Epithelial cell of esophagus (primary cell): ENCODE measurements around the gene PARP9.

ENCODE experiments used
- DNase-seq: peaks from one replicate; pipeline ENCODE4 v3.0.0; 2010; ENCODE audit warnings: low read depth
- H3K4me3 ChIP-seq: 2 replicates; pipeline ENCODE4 v1.5.1; 2011; ENCODE audit warnings: mild to moderate bottlenecking, low read length, control low read depth
- TF ChIP-seq, protein P1 (sequence below): IDR thresholded peaks from 2 replicates; pipeline ENCODE4 v1.5.1; 2011; ENCODE audit warnings: low read depth, mild to moderate bottlenecking, low read length, control low read depth, inconsistent platforms; ENCODE audit not compliant: insufficient read depth; ENCODE audit errors: missing control alignments

The PARP9 gene

DNA sequence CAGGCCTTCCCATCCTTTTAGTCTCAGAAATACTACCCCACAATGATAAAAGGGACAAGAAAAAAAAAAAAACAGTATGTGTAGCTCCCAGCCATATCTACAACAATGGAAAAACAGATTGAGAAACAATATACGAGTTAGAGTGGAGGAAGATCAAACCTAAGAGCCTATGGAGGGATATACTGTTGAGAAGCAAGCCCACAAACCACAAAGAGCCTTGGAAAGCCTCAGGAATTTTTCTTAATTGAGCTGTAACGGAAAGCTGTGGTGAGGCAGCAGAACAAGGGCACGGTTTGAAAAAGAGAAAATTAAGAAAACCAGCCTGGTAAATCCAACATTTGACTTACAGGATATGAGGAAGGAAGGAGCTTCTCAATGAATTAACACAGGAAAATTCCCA is 70.8 kb downstream of the PARP9 start:
- no peak for DNase-seq
- TF ChIP-seq, protein P1, sequence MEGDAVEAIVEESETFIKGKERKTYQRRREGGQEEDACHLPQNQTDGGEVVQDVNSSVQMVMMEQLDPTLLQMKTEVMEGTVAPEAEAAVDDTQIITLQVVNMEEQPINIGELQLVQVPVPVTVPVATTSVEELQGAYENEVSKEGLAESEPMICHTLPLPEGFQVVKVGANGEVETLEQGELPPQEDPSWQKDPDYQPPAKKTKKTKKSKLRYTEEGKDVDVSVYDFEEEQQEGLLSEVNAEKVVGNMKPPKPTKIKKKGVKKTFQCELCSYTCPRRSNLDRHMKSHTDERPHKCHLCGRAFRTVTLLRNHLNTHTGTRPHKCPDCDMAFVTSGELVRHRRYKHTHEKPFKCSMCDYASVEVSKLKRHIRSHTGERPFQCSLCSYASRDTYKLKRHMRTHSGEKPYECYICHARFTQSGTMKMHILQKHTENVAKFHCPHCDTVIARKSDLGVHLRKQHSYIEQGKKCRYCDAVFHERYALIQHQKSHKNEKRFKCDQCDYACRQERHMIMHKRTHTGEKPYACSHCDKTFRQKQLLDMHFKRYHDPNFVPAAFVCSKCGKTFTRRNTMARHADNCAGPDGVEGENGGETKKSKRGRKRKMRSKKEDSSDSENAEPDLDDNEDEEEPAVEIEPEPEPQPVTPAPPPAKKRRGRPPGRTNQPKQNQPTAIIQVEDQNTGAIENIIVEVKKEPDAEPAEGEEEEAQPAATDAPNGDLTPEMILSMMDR: no peak
- no peak overlapping the region for H3K4me3 ChIP-seq

DNA sequence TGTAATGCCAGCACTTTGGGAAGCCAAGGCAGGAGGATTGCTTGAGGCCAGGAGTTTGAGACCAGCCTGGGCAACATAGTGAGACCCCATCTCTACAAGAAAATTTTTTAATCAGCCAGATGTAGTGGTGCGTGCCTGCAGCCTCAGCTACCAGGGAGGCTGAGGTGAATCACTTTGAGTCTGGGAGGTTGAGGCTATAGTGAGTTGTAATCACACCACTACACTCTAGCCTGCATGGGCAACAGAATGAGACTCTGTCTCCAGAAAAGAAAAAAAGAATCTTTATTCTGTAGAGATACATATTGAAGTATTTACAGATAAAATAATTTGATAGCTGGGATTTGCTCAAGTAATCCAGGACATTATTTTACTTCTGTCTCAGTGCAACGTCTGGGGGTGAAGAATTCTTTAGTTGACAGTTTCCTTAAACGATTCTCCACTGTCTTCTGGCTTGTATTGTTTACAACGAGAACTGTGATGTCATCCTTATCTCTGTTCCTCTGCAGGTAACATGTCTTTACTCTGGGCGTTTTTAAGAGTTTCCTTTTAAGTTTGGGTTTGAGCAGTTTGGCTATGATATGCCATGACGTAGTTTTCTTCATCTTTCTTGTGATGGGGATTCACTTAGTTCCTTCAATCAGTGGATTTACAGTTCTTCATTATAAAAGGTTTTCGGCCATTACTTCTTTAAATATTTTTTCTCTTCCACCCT is 75.7 kb downstream of the PARP9 start:
- H3K4me3 ChIP-seq: no peak overlapping the region
- TF ChIP-seq, protein P1: no peak
- DNase-seq: no peak

DNA sequence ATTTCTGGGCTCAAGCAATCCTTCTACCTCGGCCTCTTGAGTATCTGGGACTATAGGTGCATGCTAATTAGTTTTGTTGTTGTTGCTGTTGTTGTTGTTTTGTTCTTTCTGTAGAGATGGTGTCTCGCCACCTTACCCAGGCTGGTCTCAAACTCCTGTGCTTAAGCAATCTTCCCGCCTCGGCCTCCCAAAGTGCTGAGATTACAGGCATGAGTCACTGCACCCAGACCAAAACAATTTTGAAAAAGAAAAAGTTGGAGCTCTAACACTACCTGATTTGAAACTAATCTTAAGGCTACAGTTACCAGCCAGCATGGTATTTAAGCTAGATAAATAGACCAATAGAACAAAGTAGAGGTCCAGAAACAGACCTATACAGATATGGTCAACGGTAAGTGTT is 79.1 kb downstream of the PARP9 start:
- H3K4me3 ChIP-seq: no peak overlapping the region
- TF ChIP-seq, protein P1: no peak
- DNase-seq: peak; percentile 74

DNA sequence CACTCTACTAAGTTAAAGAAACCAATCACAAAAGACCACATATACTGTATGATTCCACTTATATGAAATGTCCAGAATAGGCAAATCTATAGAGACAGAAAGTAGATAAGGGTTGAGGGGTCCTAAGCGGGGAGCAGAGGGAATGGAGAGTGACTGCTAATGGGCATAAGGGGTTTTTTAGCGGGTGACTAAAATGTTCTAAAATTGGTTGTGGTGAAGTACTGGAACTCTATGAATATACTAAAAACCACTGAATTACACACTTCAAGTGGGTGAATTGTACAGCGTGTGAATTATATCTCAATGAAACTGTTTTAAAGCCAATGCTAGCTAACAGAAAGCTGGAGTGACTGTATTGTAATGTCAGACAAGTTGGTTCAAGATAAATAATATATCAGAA is 82.7 kb downstream of the PARP9 start:
- no peak for DNase-seq
- no peak overlapping the region for H3K4me3 ChIP-seq
- TF ChIP-seq, protein P1: no peak
